ENCODE results near the gene CDKN1B.

Gene CDKN1B

DNA sequence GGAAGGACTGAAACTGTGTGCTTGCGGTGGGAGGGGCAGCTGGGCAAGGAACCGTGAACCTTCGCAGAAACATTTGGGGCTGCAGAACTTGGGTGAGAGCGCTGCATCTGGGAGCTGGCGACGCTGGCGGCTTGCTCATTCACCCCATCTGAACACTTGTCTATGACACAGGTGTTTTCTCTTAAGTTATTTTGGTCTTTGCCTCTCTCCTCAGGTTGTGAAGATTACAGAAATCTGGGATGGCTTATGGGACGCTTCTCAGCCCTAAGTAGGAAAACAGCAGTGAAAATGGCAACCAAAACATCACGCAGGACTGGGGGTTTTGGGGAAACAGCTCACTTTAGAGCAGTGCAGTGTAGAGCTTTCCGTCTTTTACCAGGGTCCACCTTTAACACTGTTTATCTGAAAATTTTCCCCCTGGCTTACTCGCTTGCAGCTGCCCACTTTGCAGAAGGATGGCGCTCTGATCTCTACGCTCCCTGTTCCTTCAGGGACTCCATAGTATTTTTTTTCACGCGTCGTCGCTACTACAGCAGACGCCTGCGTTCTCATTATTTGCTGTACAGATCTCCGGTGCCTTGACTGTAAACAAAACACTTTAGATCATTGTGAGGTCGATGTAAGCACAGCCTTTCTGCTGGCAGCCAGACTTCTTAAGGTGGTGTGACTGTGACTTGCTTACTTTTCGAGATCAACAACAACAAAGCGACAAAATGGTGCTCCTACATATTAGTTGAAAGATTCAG is 2.7 kb upstream of the CDKN1B start:
- TF ChIP-seq ZNF692 (tag by site-specific recombination; IDR thresholded peaks at IDR 0.05): peak; percentile 42; the same call in 1 of the 2 replicates
- TF ChIP-seq ZNF341 (tag by site-specific recombination; IDR thresholded peaks at IDR 0.05; ENCODE audit: low read depth): peak; percentile 77
- TF ChIP-seq ZBTB21 (tag by site-specific recombination; IDR thresholded peaks at IDR 0.05): no peak
- TF ChIP-seq ZBTB48 (tag by site-specific recombination; IDR thresholded peaks at IDR 0.05): peak; percentile 97
- 0 out of 2 replicates have a peak, but pooled peaks have one; percentile 3 for TF ChIP-seq ZNF660 (tag by site-specific recombination; IDR thresholded peaks at IDR 0.05)
- TF ChIP-seq, protein P1, sequence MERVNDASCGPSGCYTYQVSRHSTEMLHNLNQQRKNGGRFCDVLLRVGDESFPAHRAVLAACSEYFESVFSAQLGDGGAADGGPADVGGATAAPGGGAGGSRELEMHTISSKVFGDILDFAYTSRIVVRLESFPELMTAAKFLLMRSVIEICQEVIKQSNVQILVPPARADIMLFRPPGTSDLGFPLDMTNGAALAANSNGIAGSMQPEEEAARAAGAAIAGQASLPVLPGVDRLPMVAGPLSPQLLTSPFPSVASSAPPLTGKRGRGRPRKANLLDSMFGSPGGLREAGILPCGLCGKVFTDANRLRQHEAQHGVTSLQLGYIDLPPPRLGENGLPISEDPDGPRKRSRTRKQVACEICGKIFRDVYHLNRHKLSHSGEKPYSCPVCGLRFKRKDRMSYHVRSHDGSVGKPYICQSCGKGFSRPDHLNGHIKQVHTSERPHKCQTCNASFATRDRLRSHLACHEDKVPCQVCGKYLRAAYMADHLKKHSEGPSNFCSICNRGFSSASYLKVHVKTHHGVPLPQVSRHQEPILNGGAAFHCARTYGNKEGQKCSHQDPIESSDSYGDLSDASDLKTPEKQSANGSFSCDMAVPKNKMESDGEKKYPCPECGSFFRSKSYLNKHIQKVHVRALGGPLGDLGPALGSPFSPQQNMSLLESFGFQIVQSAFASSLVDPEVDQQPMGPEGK (tag by site-specific recombination; IDR thresholded peaks at IDR 0.05): peak; percentile 58; the same call in 1 of the 2 replicates
- TF ChIP-seq KLF16 (tag by site-specific recombination; IDR thresholded peaks at IDR 0.05): 0 out of 2 replicates have a peak, but pooled peaks have one; percentile 20
- TF ChIP-seq ZNF654 (tag by site-specific recombination; IDR thresholded peaks at IDR 0.05; ENCODE audit: low read depth): peak; percentile 22; the same call in 1 of the 2 replicates
- TF ChIP-seq FEZF1 (tag by site-specific recombination; IDR thresholded peaks at IDR 0.05): peak; percentile 41; the same call in 1 of the 2 replicates
- TF ChIP-seq ZNF239 (tag by site-specific recombination; IDR thresholded peaks at IDR 0.05): no peak
- peak; percentile 52 for TF ChIP-seq ZSCAN30 (tag by site-specific recombination; IDR thresholded peaks at IDR 0.05)
- peak; percentile 62 for TF ChIP-seq ZBTB20 (tag by site-specific recombination; IDR thresholded peaks at IDR 0.05)
- TF ChIP-seq CTCF (tag by site-specific recombination; IDR thresholded peaks at IDR 0.05): peak; percentile 59; the same call in 1 of the 2 replicates
- no peak for TF ChIP-seq ZNF529 (tag by site-specific recombination; IDR thresholded peaks at IDR 0.05; ENCODE audit: insufficient replicate concordance)
- TF ChIP-seq ZBTB17 (tag by site-specific recombination; IDR thresholded peaks at IDR 0.05): peak; percentile 46
- TF ChIP-seq ZSCAN16 (tag by site-specific recombination; IDR thresholded peaks at IDR 0.05): peak; percentile 77; the same call in 1 of the 2 replicates
- TF ChIP-seq ZNF24 (tag by site-specific recombination; IDR thresholded peaks at IDR 0.05): no peak
- TF ChIP-seq SCRT2 (tag by site-specific recombination; IDR thresholded peaks at IDR 0.05): 0 out of 2 replicates have a peak, but pooled peaks have one; percentile 18
- peak; percentile 75; the same call in 1 of the 2 replicates for TF ChIP-seq ZNF561 (tag by site-specific recombination; IDR thresholded peaks at IDR 0.05; ENCODE audit: borderline replicate concordance)
- peak; percentile 84 for TF ChIP-seq ZNF362 (tag by site-specific recombination; IDR thresholded peaks at IDR 0.05)
- no peak for TF ChIP-seq REPIN1 (tag by site-specific recombination; IDR thresholded peaks at IDR 0.05; ENCODE audit: low read depth)
- no peak for TF ChIP-seq KLF1 (tag by site-specific recombination; IDR thresholded peaks at IDR 0.05)
- peak; percentile 34; the same call in 1 of the 2 replicates for TF ChIP-seq ZNF10 (tag by site-specific recombination; IDR thresholded peaks at IDR 0.05)
- TF ChIP-seq PRDM10 (tag by site-specific recombination; IDR thresholded peaks at IDR 0.05): peak; percentile 72
- TF ChIP-seq SP7 (tag by site-specific recombination; IDR thresholded peaks at IDR 0.05): 0 out of 2 replicates have a peak, but pooled peaks have one; percentile 8
- TF ChIP-seq TRIM28 (IDR thresholded peaks at IDR 0.05; ENCODE audit: borderline replicate concordance, low read length): peak; percentile 78; the same call in 1 of the 2 replicates
- POLR2A ChIA-PET: interaction anchor here (0.6 to 4.7 kb wide), 3 partner anchors 8 to 23 kb away, joined by 4 to 55 read pairs (median 4); no protein-coding TSS in a partner anchor

More for the DNA sequence above, 2.7 kb upstream of the CDKN1B start:
- Histone ChIP-seq H3K9me3 (ENCODE audit: control insufficient read depth, insufficient read depth, low read depth, low read length) (no peaks in the 10 kb centered on the region), H3K4me1 (ENCODE audit: control insufficient read depth, insufficient read depth, low read length) (peaks cover 19% of the 10 kb centered on the region), H3K36me3 (ENCODE audit: control insufficient read depth in 2 of 2, insufficient read depth in 1 of 2, low read length in 2 of 2) (peaks cover 3 to 11% of the 10 kb centered on the region in 2 experiments; a peak in 2 of 3 replicates), H3K4me3 (ENCODE audit: low read depth, low read length) (no peak overlapping the region), H3K27ac (ENCODE audit: extremely low read depth, low read depth, low read length) (peak overlapping the region; percentile 70)
- CTCF ChIA-PET: interaction anchor here (0.7 to 2.0 kb wide), 3 partner anchors 11 to 338 kb away, joined by 3 to 14 read pairs (median 7); no protein-coding TSS in a partner anchor

Data from HEK293 (cell line).